ENCODE measurements around the gene GPATCH4. TPM values are rescaled to one million over a fixed set of nuclear protein-coding genes. Genes with fewer than 3 reads are reported as not detected.

The GPATCH4 gene
- total RNA-seq, 1 donor from 2014 or later, result 30.7 TPM

GRCh38 chr1:156552518-156552917 lies 48.8 kb downstream of the GPATCH4 start:
- Mint-ChIP-seq H3K27ac (no peak overlapping the region), H3K27me3 (no peaks in the 10 kb centered on the region), H3K4me3 (no peak overlapping the region), H3K36me3 (peaks cover 10% of the 10 kb centered on the region), H3K4me1 (ENCODE audit: unreplicated experiment) (no peaks in the 10 kb centered on the region), H3K9me3 (no peaks in the 10 kb centered on the region)
- no peak for DNase-seq (ENCODE audit: extremely low spot score, unreplicated experiment)
- TF ChIP-seq, protein P1, sequence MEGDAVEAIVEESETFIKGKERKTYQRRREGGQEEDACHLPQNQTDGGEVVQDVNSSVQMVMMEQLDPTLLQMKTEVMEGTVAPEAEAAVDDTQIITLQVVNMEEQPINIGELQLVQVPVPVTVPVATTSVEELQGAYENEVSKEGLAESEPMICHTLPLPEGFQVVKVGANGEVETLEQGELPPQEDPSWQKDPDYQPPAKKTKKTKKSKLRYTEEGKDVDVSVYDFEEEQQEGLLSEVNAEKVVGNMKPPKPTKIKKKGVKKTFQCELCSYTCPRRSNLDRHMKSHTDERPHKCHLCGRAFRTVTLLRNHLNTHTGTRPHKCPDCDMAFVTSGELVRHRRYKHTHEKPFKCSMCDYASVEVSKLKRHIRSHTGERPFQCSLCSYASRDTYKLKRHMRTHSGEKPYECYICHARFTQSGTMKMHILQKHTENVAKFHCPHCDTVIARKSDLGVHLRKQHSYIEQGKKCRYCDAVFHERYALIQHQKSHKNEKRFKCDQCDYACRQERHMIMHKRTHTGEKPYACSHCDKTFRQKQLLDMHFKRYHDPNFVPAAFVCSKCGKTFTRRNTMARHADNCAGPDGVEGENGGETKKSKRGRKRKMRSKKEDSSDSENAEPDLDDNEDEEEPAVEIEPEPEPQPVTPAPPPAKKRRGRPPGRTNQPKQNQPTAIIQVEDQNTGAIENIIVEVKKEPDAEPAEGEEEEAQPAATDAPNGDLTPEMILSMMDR (conservative IDR thresholded peaks at IDR 0.05), result no peak

DNA sequence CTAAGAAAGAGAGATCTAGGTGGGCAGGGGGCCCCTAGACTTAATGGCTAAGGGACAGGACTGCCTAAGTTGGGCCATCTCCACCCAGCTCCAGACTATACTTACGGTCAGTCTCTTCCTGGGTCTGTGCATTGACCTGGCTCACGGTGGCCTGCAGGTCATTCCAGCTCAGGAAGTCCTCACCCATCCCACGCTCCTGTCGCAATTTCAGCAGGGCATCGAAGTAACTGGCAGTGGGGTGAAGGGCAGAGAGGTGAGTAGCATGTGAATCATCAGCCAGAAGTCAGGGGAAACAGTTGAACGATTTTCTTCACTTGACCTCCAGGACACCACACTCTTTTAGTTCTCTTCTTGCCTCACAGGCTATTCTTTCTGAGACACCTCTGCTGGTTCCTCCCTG lies 49.4 kb downstream of the GPATCH4 start:
- TF ChIP-seq, protein P1 (conservative IDR thresholded peaks at IDR 0.05), result no peak
- peaks cover 10% of the 10 kb centered on the region for H3K36me3 Mint-ChIP-seq
- H3K27me3 Mint-ChIP-seq, result no peaks in the 10 kb centered on the region
- H3K4me1 Mint-ChIP-seq (ENCODE audit: unreplicated experiment), result no peaks in the 10 kb centered on the region
- DNase-seq (ENCODE audit: extremely low spot score, unreplicated experiment), result no peak
- no peak overlapping the region for H3K27ac Mint-ChIP-seq
- H3K9me3 Mint-ChIP-seq, result no peaks in the 10 kb centered on the region
- H3K4me3 Mint-ChIP-seq, result no peak overlapping the region

- H3K27ac Mint-ChIP-seq, result no peak overlapping the region
- no peaks in the 10 kb centered on the region for H3K4me1 Mint-ChIP-seq (ENCODE audit: unreplicated experiment)
- no peaks in the 10 kb centered on the region for H3K9me3 Mint-ChIP-seq
- TF ChIP-seq, protein P1 (conservative IDR thresholded peaks at IDR 0.05), result no peak
- peaks cover 10% of the 10 kb centered on the region for H3K36me3 Mint-ChIP-seq
- no peak overlapping the region for H3K4me3 Mint-ChIP-seq
- no peaks in the 10 kb centered on the region for H3K27me3 Mint-ChIP-seq
- no peak for DNase-seq (ENCODE audit: extremely low spot score, unreplicated experiment)
These were observed 50.1 kb downstream of the GPATCH4 start for GRCh38 chr1:156551066-156551643.

DNA sequence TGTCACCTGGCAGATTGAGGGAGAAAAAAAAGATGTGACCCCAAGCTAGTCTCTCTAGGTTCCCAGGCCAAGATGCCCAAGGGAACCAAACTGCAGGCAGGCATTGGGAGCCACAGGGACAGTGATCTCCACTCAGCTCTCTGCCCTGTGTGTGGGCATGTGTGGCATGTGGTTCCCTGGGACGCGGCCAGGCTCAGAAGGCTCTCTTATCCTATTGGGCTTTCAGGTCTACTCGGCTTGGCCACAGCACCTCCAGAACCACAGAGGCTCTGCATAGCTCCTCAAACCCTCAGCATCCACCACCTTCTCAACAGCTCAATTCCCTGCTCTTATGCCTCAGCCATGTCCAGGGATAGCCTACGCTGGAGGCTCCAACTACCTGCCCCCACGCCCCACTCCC lies 50.9 kb downstream of the GPATCH4 start:
- TF ChIP-seq, protein P1 (conservative IDR thresholded peaks at IDR 0.05), result no peak
- Mint-ChIP-seq H3K9me3 (no peaks in the 10 kb centered on the region), H3K4me3 (no peak overlapping the region), H3K4me1 (ENCODE audit: unreplicated experiment) (no peaks in the 10 kb centered on the region), H3K36me3 (peaks cover 10% of the 10 kb centered on the region), H3K27me3 (no peaks in the 10 kb centered on the region), H3K27ac (no peak overlapping the region)
- no peak for DNase-seq (ENCODE audit: extremely low spot score, unreplicated experiment)

GRCh38 chr1:156549831-156550230 lies 51.4 kb downstream of the GPATCH4 start:
- TF ChIP-seq, protein P1 (conservative IDR thresholded peaks at IDR 0.05), result no peak
- no peak for DNase-seq (ENCODE audit: extremely low spot score, unreplicated experiment)
- H3K9me3 Mint-ChIP-seq, result no peaks in the 10 kb centered on the region
- H3K27ac Mint-ChIP-seq, result no peak overlapping the region
- peaks cover 2% of the 10 kb centered on the region for H3K4me1 Mint-ChIP-seq (ENCODE audit: unreplicated experiment)
- no peaks in the 10 kb centered on the region for H3K27me3 Mint-ChIP-seq
- H3K36me3 Mint-ChIP-seq, result peaks cover 10% of the 10 kb centered on the region
- no peak overlapping the region for H3K4me3 Mint-ChIP-seq

GRCh38 chr1:156549390-156549789 lies 51.9 kb downstream of the GPATCH4 start:
- DNase-seq (ENCODE audit: extremely low spot score, unreplicated experiment), result no peak
- Mint-ChIP-seq H3K27ac (no peak overlapping the region), H3K4me1 (ENCODE audit: unreplicated experiment) (peaks cover 4% of the 10 kb centered on the region), H3K36me3 (peaks cover 10% of the 10 kb centered on the region), H3K27me3 (no peaks in the 10 kb centered on the region), H3K4me3 (no peak overlapping the region), H3K9me3 (no peaks in the 10 kb centered on the region)
- TF ChIP-seq, protein P1 (conservative IDR thresholded peaks at IDR 0.05), result no peak
